Activated CD4-positive, alpha-beta T cell treated with anti-CD3 and anti-CD28 coated beads for 24 hours (primary cell): Measurements from ENCODE around the gene GABBR2.
A peak's percentile ranks its signal among the peaks of the same experiment; 100 is the strongest.

Experiments
- DNase-seq, 2 donors: peaks; one replicate each; pipeline ENCODE4 v3.0.0-alpha.2; 2020; ENCODE audit warnings: low read depth in 2 of 2

Gene GABBR2

GRCh38 chr9:98370300-98370975, 338.3 kb downstream of the GABBR2 start:
- DNase-seq, result no peak

GRCh38 chr9:98369896-98370295, 338.8 kb downstream of the GABBR2 start:
- DNase-seq, result no peak

- DNase-seq, result no peak
Observed at GRCh38 chr9:98369471-98369870, 339.3 kb downstream of the GABBR2 start.

DNA sequence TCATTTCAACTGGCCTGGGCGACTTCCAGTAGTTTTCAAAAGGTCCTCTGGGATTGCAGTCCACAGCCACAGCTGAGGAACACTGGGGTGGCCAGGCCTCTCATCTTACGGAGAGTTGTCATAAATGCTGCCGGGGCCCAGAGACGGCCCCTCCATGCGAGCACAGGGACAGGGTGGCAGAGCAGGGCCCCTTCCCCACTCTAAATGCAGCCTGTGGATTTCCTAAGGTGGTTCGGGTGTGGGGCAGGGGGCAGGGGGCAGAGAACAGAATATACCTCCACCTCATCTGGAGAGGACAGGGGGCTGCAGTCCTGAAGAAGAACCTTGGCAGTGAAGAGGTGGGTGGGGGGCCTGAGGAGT, 339.7 kb downstream of the GABBR2 start:
- no peak for DNase-seq

GRCh38 chr9:98368366-98369065, 340.2 kb downstream of the GABBR2 start:
- no peak for DNase-seq

DNA sequence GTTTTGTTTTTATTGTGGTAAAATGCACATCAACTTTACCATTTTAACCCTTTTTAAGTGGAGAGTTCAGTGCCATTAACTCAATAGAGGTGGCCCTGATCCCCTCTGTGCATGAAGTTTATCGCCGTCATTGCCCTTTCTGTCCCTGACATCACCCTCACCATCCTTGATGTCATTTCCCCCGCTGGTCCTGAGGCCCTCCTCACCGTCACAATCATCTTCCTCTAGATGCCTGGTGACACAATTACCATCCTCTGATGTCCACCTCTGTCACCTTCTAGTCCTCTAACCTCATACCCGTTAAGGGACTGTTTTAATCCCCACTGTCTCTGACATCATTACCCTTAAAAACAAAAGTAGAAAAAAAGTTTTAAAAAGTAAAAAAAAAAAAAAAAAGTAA, 340.8 kb downstream of the GABBR2 start:
- no peak for DNase-seq

GRCh38 chr9:98367371-98367900, 341.3 kb downstream of the GABBR2 start:
- DNase-seq, result no peak

GRCh38 chr9:98365781-98366180, 343.0 kb downstream of the GABBR2 start:
- no peak for DNase-seq

DNA sequence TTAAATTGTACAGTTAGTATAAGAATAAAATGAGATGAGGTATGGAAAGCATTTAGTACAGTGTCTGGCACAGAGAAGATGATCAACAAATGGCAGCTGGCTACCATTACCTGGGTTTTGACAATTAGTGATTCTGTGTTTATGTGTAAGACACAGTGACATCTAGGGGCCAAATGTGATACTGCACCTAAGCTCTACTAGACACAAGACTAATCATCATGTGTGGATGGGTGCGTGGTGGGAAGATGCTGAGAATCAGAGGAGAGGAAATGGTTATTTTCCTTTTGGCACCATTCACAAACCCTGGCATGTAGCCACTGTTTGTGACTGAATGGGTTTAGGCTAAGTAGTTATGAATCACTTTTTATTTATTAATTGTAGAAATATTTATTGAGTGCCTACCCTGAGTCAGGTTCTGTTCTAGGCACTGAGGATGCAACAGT, 343.5 kb downstream of the GABBR2 start:
- DNase-seq, result peak in 1 of 2 donors; percentile 4

GRCh38 chr9:98364086-98364485, 344.6 kb downstream of the GABBR2 start:
- DNase-seq, result no peak

DNA sequence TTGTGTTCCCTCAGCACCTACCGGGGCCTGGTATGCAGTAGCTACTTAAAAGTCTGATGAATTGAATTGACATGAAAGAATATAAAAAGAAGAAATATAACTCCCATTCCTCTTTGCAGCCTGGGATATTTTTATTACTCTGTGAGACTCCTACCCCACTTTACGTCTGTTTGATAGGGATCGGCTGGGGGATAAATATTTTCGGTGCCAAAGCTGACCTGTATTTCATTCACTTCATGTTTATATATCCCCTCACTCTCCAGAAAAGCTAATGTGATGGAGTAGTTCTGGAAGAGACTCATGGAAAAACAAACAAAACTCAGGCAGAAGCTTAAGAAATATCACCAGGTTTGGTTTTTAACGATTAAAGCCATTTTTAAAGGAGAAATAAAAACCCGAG, 345.1 kb downstream of the GABBR2 start:
- DNase-seq, result no peak

- DNase-seq, result no peak
Observed at GRCh38 chr9:98362624-98363252, 346.0 kb downstream of the GABBR2 start.

GRCh38 chr9:98361645-98362044, 347.1 kb downstream of the GABBR2 start:
- DNase-seq, result no peak

GRCh38 chr9:98360176-98360708, 348.5 kb downstream of the GABBR2 start:
- no peak for DNase-seq

GRCh38 chr9:98359569-98359968, 349.2 kb downstream of the GABBR2 start:
- no peak for DNase-seq

DNA sequence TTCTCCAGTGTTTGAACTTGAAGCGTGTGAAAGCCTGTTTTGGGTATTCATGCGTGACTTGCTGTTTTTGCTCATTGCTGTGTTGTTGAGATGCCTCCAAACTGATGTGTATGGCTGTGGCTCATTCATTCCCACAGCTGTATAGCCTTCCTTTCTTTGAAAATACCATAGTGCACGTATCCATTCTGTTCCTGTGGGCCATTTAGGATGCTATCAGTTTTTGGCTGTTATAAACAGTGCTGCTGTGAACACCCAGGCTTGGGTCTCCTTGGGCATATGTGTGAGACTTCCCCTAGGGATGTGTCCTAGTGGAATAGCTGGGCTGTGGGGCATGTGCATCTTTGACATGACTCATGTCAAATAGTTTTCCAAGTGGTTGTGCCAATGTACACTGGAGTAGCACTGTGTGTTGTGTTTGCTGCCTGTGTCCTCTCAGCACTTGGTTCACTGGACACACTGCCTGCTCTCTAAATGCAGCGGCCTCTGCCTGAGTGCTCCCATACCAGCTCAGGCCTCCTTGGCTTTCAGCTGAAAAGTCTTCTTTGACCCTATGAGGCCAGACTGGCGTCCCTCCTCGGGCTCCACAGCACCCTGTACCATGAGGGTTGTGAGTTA, 350.7 kb downstream of the GABBR2 start:
- DNase-seq, result no peak

DNA sequence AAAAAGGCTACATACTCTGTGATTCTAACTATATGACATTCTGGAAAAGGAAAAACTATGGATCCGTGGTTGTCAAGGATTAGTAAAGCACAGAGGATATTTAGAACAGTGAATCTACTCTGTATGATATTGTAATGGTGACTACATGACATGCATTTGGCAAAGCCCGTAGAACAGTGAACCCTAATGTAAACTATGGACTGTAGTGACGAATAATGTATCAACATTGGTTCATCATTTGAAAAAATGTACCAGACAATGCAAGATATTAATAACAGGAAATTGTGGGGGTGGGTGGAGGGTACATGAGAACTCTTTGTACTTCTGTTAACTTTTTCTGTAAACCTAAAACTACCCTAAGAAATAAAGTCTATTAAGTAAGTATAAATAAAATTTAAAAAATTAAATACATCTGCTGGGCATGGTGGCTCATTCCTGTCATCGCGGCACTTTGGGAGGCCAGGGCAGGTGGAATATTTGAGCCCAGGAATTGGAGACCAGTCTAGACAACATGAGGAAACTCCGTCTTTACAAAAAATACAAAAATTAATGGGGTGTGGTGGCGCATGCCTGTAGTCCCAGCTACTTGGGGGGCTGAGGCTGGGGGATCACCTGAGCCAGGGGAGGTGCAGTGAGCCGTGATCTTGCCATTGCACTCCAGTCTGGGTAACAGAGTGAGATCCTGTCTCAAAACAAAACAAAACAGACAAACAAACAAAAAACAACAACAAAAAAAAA, 351.6 kb downstream of the GABBR2 start:
- DNase-seq, result no peak

DNA sequence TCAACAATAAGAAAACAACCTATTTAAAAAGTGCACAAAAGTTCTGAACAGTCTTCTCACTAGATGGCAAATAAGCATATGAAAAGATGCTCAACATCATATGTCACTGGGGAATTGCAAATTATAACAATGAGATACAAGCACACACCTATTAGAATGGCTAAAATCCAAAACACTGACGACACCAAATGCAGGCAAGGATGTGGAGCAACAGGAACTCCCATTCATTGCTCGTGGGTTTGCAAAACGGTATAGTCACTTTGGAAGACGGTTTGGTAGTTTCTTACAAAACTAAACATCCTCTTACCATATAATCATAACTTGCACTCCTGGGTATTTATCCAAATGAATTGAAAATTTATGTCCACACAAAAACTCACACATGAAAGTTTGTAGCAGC, 352.4 kb downstream of the GABBR2 start:
- no peak for DNase-seq

DNA sequence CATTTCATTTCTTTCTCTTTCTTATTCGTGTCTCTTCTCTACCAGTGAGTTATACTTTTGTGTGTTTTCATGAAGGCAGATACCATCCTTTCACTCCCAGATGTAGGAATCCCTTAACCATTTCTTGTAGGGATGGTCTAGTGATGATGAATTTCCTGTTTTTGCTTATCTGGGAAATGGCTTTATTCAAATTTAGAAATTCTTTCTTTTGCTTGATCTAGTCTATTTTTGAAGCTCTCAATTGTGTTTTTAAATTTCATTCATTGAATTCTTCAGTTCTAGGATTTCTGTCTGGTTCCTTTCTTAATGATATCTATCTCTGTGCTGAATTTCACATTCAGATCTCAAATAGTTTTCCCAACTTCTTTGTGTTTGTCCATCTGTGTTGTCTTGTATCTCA, 357.4 kb downstream of the GABBR2 start:
- no peak for DNase-seq

DNA sequence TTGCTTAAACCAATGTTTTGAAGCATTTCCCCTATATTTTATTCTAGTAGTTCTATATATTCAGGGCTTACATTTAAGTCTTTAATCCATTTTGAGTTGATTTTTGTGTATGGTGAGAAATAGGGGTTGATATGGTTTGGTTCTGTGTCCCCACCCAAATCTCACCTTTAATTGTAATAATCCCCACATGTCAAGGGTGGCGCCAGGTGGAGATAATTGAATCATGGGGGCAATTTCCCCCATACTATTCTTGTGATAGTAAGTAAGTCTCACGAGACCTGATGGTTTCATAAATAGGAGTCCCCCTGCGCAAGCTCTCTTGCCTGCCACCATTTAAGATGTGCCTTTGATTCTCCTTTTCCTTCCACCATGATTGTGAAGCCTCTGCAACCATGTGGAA, 361.1 kb downstream of the GABBR2 start:
- no peak for DNase-seq

- no peak for DNase-seq
Observed at GRCh38 chr9:98345011-98345410, 363.7 kb downstream of the GABBR2 start.
